ENCODE measurements around the gene CACNA2D3.

DNA sequence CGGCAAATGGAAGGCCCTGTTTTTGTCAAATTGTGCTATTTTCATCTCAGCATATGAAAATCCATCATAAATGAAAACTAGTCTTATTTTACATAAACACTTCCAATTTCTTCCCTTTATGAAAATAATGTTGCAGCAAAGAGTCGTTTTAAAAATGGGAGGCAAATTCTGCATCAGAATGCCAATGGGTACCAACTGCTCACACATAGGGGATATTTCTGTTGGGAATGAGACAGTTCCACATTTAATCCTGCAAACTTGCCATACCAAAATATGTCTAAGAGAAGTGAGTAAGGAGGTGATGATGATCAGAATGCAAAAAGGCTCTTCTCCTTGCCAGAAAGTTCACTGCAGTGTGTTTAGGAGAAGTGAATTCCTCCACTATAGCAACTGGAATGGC is 391.7 kb downstream of the CACNA2D3 start:
- TF ChIP-seq POLR2A (IDR thresholded peaks at IDR 0.05; ENCODE audit: low read length) (no peak), GATA1 (IDR thresholded peaks at IDR 0.05; ENCODE audit: low read depth, low read length) (no peak)
